NCI-H524 treated with DMSO at 0.1 percent for 48 hours (cell line): ENCODE measurements around the gene FAM241A.
A peak's percentile ranks its signal among the peaks of the same experiment; 100 is the strongest.
"Not testable (repeated sequence)": the region's sequence is repeated elsewhere in the genome, so short reads cannot be mapped to it uniquely, and the experiment has no call there.

Experiments
- DNase-seq: peaks from one replicate; lab custom pipeline; 2025; lab: John Stamatoyannopoulos, UW

Gene FAM241A

DNA sequence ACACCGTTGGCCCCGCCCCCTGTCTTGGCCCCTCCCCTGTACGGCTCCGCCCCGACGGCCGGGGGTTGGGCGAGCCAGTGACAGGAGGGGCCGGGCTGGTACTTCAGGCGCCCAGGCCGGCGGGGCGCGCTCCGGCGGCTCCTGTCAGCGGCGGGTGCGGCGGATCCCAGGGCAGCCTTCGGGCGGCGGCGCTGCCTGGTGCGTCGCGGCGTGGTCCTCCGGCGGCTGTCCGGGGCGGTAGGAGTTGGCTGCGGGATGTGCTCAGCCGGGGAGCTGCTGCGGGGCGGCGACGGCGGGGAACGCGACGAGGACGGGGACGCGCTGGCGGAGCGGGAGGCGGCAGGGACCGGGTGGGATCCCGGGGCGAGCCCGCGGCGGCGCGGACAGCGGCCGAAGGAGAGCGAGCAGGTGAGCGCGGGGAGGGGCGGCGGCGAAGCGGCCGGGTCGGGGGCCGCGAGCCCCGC, at the start of gene FAM241A:
Gene FAM241A (plus strand): TSS at position 129 of the 464 bp plus-strand sequence. CDS start 127 bp downstream, at position 256.
- DNase-seq = peak; percentile 39

DNA sequence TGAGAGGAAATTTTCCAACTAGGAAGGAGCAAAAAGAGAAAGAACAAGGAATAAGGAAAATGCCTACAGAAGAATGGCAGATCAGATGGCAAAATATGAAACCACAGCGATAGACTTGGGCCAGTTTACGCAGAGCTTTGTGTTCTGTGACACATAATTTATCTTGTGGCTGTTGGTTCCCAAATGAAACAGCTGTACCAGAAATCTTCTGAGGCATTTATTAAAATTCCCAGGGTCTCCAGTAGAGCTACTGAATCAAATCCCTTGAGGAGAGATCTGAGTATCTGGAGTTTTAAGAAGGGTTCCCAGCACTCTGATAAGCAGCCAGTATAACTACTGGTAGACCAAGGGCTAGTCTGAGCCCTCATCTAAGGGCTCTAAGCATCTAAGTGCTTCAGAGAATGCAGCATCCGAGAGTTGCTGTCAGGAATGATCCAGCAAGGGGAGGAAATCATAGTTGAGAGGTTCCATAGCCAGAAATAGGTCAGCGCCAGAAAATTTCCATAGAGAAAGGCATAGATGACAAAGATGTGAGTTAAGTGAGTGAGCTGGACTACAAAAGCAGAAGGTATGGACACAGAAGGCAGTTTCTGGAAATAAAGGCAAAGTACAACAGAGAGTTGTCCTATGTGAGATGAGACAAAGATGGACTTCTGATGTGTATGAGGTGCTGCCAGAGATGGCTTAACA, 46.3 kb upstream of the FAM241A start:
- DNase-seq = no peak

DNA sequence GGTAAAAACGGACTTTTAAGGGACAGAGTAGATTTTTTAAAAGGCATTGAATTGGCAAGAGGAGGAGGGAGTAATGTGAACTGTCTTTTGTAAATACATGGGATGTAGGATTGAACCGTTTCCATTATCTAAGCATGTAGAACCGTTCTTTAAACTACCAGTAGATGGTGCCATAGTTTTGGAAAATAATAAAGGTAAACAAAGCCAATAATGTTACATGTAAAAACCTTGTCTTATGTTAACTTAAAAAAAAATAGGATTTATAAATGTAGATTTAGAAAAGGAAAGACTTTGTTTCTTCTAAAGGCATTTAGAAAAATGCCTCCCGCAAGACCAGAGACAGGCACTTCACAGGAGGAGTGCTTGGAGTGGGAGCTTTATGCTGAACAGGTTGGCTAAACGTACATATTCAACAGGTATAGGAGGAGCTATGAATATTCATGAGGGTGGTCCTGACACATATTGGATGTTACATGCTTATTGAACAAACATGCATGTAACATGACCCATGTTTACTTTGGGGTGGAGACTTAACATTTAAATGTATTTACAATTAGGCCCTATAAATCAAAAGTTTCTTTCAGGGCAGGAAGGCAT, 45.5 kb upstream of the FAM241A start:
- DNase-seq = no peak

DNA sequence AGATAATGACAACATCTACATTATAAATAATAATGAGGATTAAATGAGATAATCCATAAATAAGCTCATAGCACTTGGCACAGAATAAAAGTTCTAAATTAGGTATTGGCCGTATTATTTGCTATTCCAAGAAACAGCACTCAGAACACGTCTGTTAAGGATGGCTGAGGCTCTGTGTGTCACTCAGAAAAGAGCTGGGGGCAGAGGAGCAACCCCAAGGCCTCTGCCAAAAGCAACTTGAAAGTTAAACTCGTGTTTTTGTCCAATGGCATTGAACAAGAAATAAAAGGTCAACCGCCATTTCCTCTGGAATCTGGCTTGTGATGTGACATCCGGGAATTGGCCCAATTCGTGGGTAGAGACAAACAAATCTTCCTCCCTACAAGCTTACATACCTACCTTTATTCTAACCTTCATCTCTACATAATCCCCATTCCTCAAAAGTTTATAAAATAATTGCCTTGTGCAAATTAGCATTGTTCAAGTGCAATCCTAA, 42.3 kb upstream of the FAM241A start:
- DNase-seq = no peak

DNA sequence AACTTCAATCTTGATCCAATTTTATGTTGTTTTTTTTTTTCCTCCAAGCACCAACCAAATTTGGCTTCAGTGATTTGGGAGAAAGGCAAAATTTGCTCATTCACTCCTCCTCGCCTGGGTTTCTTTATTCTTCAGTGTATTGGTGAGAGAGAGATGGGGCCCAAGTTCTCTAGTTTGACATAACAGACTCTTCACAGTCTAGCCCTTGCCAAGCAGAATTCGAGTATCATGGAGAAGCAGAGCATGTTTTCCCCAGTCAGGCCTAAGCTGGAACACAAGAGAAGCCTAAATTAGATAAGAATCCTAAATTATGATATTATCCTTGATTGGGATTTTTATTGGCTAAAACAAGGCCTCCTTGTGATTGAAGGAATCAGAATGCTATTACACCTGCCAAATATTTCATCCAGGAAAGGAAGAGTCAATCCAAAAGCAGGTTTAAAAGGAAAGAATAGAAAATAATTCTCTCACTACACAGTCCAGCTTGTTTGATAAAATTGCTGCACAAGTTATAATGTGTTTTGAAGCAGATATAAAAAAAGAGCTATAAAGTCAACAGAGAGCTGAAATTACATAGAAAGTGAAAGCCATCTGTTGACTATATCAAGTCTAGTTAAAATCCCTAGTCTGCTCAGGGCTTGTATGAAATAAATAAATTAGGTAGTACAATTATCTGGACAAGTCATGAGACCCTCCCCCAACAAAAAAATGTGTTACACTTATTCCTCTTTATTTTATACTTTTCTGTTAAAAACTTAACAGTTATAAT, 39.9 kb upstream of the FAM241A start:
- DNase-seq = no peak

DNA sequence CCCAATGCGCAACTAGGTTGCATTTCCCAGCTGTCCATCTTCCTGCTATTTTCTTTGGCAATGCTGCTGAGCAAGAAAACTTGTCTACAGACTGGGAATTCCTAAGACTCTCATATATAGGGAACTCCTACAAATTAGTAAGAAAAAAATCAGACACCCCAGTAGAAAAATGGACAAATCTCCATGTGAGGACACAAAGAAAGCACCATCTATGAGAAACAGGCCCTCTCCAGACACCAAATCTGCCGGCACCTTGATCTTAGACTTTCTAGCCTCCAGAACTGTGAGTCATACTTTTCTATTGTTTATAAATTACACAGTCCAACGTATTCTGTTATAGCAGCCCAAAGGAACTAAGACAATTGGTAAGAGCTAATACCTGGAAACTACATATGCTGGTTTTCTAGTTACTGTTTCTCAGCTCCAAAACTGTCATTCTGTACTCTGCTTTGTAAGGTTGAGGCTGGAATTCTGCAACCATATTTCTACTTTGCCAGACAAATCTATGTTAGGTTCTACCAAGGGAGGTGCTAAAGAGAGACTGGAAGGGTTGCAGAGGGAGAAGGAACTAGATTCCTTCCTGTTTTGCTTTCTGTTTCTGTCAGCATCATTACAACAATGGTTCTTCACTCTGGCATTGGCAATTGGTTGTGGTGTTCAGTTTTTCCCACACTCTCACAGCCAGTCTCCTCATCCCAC, 35.7 kb upstream of the FAM241A start:
- no peak for DNase-seq

DNA sequence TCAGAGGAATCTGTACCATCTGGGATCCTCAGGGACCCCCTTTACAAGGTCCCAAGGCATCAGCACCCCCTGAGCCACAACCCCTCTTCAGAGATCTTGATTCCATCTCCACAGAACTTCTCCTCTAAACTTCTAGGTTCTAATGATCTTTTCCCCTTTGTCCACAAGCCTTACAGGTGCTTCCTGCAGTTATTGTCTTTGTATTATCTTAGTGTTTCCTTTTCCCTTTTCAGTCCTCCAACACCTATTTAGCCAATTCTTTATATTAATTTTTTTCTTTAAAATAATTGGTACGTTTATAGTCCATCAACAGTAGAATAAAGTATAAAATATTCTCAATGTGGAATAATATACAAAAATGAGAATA, 35.2 kb upstream of the FAM241A start:
- DNase-seq = no peak

DNA sequence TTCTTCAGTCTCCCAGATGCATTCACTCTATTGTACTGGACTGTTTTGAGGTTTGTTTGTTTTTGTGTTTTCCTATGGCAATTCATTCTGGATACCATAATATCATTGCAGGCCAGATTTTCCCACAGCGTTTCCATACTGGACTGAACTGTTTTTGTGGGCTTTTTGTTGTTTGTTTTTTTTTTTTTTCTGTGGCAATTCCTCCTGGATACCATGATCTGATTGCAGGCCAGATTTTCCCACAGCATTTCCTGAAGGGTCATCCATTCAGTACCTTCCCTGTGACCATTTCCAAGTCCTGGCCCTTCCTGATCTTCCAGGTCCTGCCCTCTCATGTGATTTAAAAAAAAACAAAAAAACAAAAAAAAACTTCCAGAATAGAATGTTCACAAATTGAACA, 33.9 kb upstream of the FAM241A start:
- no peak for DNase-seq

DNA sequence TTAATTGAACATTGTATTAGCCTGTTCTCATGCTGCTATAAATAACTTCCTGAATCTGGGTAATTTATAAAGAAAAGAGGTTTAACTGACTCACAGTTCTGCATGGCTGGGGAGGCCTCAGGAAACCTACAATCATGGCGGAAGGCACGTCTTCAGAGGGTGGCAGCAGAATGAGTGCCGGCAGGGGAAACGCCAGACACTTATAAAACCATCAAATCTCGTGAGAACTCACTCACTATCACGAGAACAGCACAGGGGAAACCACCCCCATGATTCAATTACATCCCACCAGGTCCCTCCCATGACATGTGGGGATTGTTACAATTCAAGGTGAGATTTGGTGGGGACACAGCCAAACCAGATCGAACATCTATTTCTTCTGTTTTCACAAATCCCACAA, 33.2 kb upstream of the FAM241A start:
- not testable (repeated sequence) for DNase-seq

DNA sequence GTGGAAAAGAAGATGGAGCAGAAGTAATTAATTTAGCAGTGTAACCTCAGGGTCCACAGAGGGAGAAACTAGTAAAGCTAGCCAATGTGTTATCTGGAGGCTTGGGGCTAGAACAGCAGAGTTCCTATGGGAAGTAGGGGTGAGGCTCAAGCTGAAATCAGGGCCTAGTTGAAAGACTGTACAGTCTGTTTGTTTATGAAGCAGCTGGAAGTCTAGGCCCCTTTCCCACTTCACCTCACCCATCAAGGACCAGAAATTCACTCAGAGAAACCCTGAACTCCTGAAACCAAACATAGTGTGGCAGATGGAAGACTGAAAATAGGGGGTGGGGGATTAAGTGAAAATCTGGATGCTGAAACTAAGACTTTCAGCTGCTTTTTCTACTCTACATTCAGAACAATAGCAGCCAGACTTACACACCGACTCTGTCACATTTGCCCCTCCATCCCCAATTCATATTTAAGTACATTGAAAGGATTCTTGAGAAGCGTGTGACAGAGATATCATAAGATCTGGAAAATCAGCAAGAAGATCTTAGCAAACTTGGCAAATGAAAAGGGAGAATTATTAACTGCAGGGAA, 32.6 kb upstream of the FAM241A start:
- DNase-seq = peak; percentile 81

DNA sequence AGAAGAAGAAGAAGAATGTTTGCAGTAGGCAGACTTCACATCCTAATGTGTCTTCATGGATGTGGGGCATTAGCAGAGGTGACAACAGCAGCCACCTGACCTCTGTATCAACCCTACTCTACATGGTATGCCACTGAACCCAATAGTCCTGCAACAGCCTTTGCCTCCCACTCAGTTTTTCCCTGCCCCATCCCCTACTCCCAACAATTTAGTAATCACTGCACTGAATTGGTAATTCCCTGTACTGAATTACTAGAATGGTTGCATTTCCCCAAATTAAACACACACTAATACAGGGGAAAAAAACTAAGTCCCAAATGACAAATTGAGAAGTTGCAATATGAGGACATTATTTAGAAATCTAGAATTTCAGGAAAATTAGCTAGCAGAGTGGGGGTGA, 31.4 kb upstream of the FAM241A start:
- DNase-seq = peak; percentile 56

DNA sequence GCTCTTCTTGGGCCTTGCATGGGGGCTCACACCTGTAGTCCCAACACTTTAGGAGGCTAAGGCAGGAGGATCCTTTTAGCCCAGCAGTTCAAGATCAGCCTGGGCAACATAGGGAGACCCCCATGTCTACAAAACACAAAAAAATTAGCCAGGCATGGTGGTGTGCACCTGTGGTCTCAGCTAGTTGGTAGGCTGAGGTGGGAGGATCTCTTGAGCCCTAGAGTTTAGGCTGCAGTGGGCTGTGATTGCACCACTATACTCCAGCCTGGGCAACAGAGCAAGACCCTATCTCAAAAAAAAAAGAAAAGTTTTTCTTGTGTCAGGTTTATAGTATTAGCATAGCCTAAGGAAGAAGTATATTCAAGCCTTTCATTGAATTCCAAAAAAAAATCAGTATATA, 30.8 kb upstream of the FAM241A start:
- DNase-seq = no peak

DNA sequence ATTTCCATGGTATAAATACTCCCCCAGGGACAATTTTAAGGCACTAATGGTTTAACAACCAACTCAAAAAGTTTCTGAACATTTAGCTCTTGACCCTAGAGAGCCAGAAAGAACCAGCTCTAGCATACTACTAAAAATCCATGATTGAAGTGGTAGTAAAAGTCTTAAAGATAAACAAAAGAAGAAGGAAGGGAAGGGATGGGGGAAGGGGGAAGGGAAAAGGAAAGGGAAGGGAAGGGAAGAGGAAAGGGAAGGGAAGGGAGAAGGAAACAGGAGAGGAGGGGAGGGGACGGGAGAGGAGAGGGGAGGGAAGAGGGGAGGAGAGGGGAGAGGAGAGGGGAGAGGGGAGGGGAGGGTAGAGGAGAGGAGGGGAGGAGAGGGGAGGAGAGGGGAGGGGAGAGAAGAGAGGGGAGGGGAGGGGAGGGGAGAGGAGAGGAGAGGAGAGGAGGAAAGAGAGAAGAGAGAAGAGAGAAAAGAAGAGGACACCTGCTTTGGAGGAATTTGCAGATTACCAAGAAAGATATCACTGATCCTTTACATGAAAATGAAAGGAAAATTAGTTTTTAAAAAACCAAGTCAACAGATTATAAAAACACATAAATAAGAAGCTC, 26.4 kb upstream of the FAM241A start:
- no peak for DNase-seq

DNA sequence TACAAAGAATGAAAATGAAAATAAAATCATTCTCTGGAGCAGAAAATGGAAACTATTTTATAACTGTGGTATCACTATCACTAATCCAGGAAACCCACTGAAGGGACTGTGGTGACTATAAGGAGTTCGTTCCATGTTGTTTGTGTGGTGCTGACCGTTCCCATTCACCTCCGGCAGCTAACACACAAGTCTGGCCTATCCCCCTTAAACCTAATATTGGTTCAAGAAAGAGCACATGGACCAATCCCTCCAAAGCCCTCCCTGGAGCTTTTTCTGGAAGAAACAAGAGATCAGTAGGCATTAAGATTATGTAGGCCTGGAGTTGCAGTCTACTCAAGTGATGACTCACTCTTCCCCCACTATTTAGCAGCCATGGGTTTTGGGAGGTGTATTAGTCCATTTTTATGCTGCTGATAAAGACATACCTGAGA, 25.9 kb upstream of the FAM241A start:
- no peak for DNase-seq

DNA sequence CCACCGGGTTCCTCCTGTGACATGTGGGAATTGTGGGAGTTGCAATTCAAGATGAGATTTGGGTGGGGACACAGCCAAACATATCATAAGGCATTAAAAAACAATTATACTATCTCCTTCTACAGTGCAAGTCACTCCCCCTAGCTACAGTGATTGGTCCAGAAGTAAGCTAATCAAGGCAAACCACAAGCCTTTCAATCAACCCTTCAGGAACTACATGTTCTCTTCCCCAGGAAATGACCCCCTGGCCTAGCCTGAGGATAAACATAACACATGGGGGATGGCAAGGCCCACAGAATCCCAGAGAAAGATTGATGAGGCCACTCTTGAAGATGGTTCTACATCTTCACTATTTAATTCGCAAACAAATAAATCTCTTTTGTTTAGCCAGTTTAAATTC, 25.2 kb upstream of the FAM241A start:
- no peak for DNase-seq

DNA sequence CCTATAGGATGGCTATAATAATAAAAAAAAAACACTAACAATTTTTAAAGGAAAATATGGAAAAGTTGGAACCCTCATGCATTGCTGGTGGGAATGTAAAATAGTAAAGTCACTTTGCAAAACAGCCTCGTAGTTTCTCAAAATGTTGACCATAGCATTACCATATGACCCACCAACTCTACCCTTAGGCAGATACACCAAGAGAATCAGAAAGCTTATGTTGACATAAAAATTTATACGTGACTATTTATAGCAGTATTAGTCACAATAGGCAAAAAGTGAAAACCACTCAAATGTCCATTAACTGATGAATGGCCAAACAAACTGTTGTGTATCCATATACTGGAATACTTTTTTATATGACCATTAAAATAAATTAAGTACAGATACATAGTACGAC, 19.8 kb upstream of the FAM241A start:
- DNase-seq = no peak

DNA sequence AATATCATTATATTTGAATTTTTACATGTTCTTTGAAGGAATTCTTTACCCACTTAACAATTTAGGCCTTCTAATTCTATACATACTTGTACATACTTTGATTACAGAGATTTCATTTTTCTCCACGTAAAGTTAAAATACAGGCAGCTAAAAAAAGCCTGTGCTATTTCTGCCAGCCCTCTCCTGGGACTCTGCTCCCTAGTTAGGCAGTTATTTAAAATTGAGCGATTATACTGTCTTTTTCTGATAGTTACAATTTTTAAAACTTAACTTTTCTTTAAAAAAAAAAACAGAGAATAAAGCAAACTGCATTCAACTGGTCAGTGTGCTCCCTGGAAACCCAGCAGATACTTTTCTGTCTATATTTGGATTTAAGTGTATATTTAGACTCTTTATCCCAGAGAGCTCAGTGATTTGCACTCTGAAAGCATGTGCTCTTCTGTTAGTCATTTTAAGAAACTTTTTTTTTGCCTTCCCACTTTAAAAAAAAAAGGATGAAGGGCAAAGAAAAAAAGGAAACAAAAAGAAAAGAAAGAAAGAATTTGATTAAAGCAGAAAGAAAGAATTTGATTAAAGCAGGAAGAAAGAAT, 18.1 kb upstream of the FAM241A start:
- DNase-seq = no peak

DNA sequence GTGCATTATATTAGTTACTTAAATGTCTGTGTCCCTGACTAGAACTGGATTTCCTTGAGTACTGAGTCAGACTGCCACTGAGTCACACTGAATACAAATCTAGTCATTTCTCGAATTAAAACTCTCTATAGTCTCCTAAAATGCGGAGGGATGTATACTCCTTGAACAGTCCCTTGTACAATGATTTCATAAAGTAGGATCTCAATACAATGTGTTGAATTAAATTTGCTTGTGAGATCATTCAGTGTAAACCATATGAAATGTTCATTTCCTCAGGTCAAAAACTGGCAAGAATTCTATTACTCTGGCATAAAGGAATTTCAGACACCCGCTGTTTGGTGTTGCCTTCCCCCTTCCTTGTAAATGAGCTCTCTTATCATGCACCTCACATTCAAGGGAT, 17.5 kb upstream of the FAM241A start:
- DNase-seq = no peak

DNA sequence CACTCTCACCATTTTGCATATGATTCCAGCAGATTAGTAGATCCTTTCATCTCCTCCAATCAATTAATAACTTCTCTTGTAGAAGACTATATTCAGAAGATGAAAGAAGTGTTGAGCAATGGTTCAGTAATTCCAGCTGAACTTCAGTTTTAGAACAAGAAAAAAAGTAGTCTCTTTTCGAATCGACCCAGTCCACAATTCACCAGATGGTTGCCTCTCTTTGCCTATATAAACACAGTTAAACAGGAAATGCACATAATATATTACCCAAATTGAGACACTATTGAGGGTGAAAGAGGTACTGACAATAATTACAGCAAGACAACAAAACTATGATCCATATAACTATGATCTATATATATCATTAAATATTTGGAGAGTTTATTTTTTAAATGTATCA, 16.8 kb upstream of the FAM241A start:
- no peak for DNase-seq

DNA sequence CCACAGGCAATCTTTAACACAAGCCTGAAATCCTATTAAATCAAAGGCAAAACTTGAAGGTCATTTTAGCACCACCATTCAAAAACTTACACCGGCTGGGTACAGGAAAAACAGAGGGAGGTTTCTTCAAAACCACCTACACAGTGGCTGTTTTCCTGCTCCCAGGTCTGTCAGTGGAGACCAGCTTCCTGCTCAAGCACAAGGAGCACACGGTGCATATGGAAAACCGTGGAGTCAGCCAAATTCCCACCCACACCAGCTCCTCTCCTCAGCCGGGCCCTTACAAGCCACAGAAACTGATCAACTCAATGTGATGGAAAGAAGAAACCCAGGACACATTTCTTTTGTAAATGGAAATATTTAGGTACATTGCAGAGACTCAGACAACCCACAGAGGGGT, 14.3 kb upstream of the FAM241A start:
- no peak for DNase-seq

DNA sequence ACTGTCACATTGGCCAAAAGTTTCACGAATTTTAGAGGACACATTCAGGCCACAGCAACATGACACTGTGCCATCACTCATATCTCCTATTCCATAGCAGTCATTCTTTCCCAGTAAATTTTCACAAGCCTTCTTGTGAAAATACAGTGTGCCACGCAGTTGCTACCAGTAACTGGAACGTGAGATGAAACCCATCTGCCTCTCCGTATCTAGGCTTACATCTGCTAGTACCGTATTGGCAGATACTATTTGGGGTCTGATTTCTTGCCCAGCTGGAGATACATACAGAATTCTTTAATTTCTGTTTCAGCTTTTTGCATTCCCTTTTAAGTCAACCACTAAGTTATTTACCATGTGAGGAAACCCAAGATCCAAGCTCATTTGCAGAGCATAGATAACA, 8.7 kb upstream of the FAM241A start:
- no peak for DNase-seq
